HepG2 (cell line): Measurements from ENCODE around the gene SAP30. TPM values are rescaled to one million over a fixed set of nuclear protein-coding genes. Genes with fewer than 3 reads are reported as not detected.

ENCODE experiments used
- ATAC-seq: fragments of 200-7000 bp; cut with Tn5 transposase; 3 replicates; pipeline ENCODE4 v1.9.1; 2020; ENCODE audit warnings: mild to moderate bottlenecking, moderate library complexity
- BruUV-seq: library from RNA; stranded (reverse); fragments of 400-500 nt; replicated peaks from 2 replicates; lab custom pipeline; 2021; lab: Mats Ljungman, UMichigan
- CTCF ChIA-PET: fragments of 300-600 bp; formaldehyde crosslinking; extraction: SDS; loops from one replicate; lab custom pipeline; 2021; ENCODE audit warnings: low total read pairs, inconsistent platforms, low intra/inter-chr PET ratio; lab: Yijun Ruan, JAX
- POLR2A ChIA-PET: fragments of 350-600 bp; sonication (Branson Sonifier 250); formaldehyde crosslinking; loops from one replicate; lab custom pipeline; 2020; ENCODE audit warnings: antibody characterized with exemption, inconsistent platforms; lab: Yijun Ruan, JAX
- DNase-seq: peaks from one replicate; pipeline ENCODE4 v3.0.0-alpha.2; 2015; ENCODE audit warnings: low spot score
- FAIRE-seq: peaks from 3 replicates; lab custom pipeline; 2011; peaks lifted over from hg19 to GRCh38; lab: Jason Lieb, UNC
- H2AFZ ChIP-seq: one replicate; pipeline ENCODE4 v1.6.1; 2011; ENCODE audit warnings: low read length, inconsistent platforms
- H3K27ac ChIP-seq: fragments of 300-600 bp; 3 replicates; pipeline ENCODE4 v1.8.0; 2011; ENCODE audit warnings: mixed run types, mild to moderate bottlenecking, mixed read lengths, low read length, inconsistent platforms; ENCODE audit not compliant: insufficient read depth; ENCODE audit errors: extremely low read length
- H3K27me3 ChIP-seq, 2 experiments: fragments of 200-600 bp in 1 of 2; 2 replicates in 1 of 2; 3 replicates in 1 of 2; pipeline versions ENCODE4 v1.6.0 to v1.8.0; 2011; ENCODE audit warnings: low read length in 2 of 2, mild to moderate bottlenecking in 2 of 2, moderate library complexity in 2 of 2, inconsistent platforms in 1 of 2; ENCODE audit not compliant: insufficient read depth in 2 of 2, control insufficient read depth in 1 of 2
- H3K36me3 ChIP-seq, 2 experiments: fragments of 200-600 bp in 1 of 2; replicated peaks in 1 of 2; 2 replicates in 1 of 2; 3 replicates in 1 of 2; pipeline versions ENCODE4 v1.5.1 to v1.8.0; 2011; ENCODE audit warnings: low read length in 2 of 2, inconsistent platforms in 1 of 2; ENCODE audit not compliant: insufficient read depth in 2 of 2, control insufficient read depth in 1 of 2
- H3K4me1 ChIP-seq: 2 replicates; pipeline ENCODE4 v1.5.1; 2012; ENCODE audit warnings: low read length, inconsistent platforms; ENCODE audit not compliant: insufficient read depth
- H3K4me2 ChIP-seq: 2 replicates; pipeline ENCODE4 v1.6.0; 2011; ENCODE audit warnings: low read depth, low read length, inconsistent platforms
- H3K4me3 ChIP-seq, 3 experiments: fragments of 200-600 bp in 1 of 3; sonication (generic), shearing (Covaris generic) in 1 of 3; replicated peaks in 1 of 3; 2 replicates each; pipeline ENCODE4 v1.5.1; 2011 to 2016; ENCODE audit warnings: low read length in 3 of 3, inconsistent platforms in 2 of 3, low read depth in 2 of 3, mild to moderate bottlenecking in 2 of 3, control low read depth in 1 of 3, mixed read lengths in 1 of 3; ENCODE audit not compliant: insufficient read depth in 1 of 3
- H3K79me2 ChIP-seq: one replicate; pipeline ENCODE4 v1.6.1; 2011; ENCODE audit warnings: low read length, inconsistent platforms; ENCODE audit not compliant: insufficient read depth
- H3K9ac ChIP-seq: 2 replicates; pipeline ENCODE4 v1.6.0; 2011; ENCODE audit warnings: mild to moderate bottlenecking, low read depth, low read length, inconsistent platforms; ENCODE audit not compliant: insufficient read depth
- H3K9me3 ChIP-seq: 2 replicates; pipeline ENCODE4 v1.5.1; 2012; ENCODE audit warnings: mild to moderate bottlenecking, low read length
- H4K20me1 ChIP-seq: 2 replicates; pipeline ENCODE4 v1.6.0; 2011; ENCODE audit warnings: inconsistent platforms, mild to moderate bottlenecking, low read length, moderate library complexity; ENCODE audit not compliant: insufficient read depth
- AGO2 ChIP-seq: fragments of 200-400 bp; formaldehyde crosslinking; optimal IDR thresholded peaks from 2 replicates; pipeline ENCODE3; 2017; ENCODE audit warnings: mild to moderate bottlenecking, low read depth, low read length, moderate library complexity
- ELF4 ChIP-seq: sonication (generic); formaldehyde crosslinking; IDR thresholded peaks from 2 replicates; pipeline ENCODE4 v1.5.0; 2020; ENCODE audit warnings: missing genetic modification reagents, mild to moderate bottlenecking, moderate library complexity, borderline replicate concordance
- GATAD1 ChIP-seq: IDR thresholded peaks from 2 replicates; pipeline ENCODE4 v1.6.1; 2016; ENCODE audit warnings: missing genetic modification reagents, missing compliant biosample characterization
- HNRNPLL ChIP-seq: fragments of 200-400 bp; formaldehyde crosslinking; IDR thresholded peaks from 2 replicates; pipeline ENCODE4 v1.6.1; 2017; ENCODE audit warnings: mild to moderate bottlenecking, low read depth, low read length; ENCODE audit not compliant: poor library complexity, severe bottlenecking
- KAT8 ChIP-seq: IDR thresholded peaks from 2 replicates; pipeline ENCODE4 v1.6.1; 2016; ENCODE audit warnings: missing genetic modification reagents, missing compliant biosample characterization
- KDM2A ChIP-seq: sonication (generic); formaldehyde crosslinking; IDR thresholded peaks from 2 replicates; pipeline ENCODE4 v1.4.0; 2020; ENCODE audit warnings: low read depth, missing genetic modification reagents, borderline replicate concordance
- PAX8 ChIP-seq: sonication (generic); formaldehyde crosslinking; IDR thresholded peaks from 2 replicates; pipeline ENCODE4 v1.8.0; 2022; ENCODE audit warnings: mild to moderate bottlenecking, missing genetic modification reagents, borderline replicate concordance
- WGBS: methylation state at CpG from one replicate; pipeline ENCODE4 v1.1.6; 2017; ENCODE audit warnings: low lambda C conversion rate; 5-methylcytosine and 5-hydroxymethylcytosine counted together
- in situ Hi-C: cut with HindIII; loops from 2 replicates; pipeline ENCODE4 v1.10.0; 2017; ENCODE audit warnings: low pct_unique_long_range_greater_than_20kb; ENCODE audit not compliant: extremely low pct_ligation_motif_present
- intact Hi-C: fragments of 100-400 bp; cut with micrococcal nuclease; formaldehyde crosslinking; loops from one replicate; pipeline ENCODE4 v1.10.0; 2022; ENCODE audit not compliant: unreplicated experiment
- polyA plus RNA-seq, 8 experiments: library from polyadenylated mRNA; depleted of rRNA in 3 of 8; stranded (reverse) in 7 of 8; unstranded in 1 of 8; fragments of >200 nt; fragmentation: Illumina TruSeq in 4 of 8; extraction: Trizol in 4 of 8; gene quantifications; 2 replicates each; pipeline versions ENCODE4 v1.2.1 to v1.2.3, GENCODE V29; 2011 to 2016; ENCODE audit warnings: low read depth in 4 of 8, missing spikeins in 1 of 8, mixed read lengths in 1 of 8; ENCODE audit not compliant: insufficient read depth in 1 of 8
- total RNA-seq, 5 experiments: library from RNA; depleted of rRNA; stranded (reverse); fragments of >200 nt; fragmentation: Illumina TruSeq; extraction: Trizol; gene quantifications; 2 replicates each; pipeline ENCODE4 v1.2.3, GENCODE V29; 2016; ENCODE audit warnings: low read depth in 1 of 5
- TF ChIP-seq, protein P1 (sequence below): sonication (generic); formaldehyde crosslinking; IDR thresholded peaks from 2 replicates; pipeline ENCODE4 v1.8.0; 2022; ENCODE audit warnings: missing genetic modification reagents, mild to moderate bottlenecking, inconsistent platforms, borderline replicate concordance

Gene SAP30
- total and polyA plus RNA-seq, 2 of the 13 experiments (the other 11 are each of a cell fraction or from before 2014, with no cell fraction given): 14.2 to 25.1 TPM

DNA sequence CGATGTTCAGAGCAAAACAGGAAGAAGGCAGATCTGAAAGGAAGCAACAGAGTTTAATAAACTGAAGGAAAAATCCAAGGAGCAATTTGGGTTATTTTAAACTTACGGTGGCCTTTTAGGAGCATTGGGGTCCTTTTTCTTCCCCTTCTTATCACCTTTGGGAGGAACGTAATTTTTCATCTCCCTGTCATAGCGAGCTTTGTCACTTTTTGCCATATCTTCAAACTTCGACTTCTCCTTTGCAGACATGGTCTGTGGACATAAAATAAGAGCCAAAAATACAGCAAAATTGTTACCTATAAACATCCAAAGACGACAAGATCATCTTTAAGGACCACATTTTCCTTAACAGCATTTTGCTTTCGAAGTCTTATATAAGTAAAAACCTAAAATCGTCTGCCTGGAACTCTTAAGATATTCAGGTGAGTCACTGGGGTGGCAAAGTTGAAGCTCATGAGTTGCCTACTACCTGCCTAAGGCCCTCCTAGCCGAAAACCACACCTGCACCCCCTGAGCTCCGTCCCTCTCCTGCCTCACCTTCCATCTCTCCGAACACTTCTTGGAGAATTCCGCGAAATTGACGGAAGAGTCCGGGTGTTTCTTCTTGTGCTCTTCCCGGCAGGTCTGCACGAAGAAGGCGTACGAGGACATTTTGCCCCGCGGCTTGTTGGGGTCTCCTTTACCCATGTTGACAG lies 37.6 kb upstream of the SAP30 start:
- no peak for DNase-seq
- intact Hi-C loops: no loop called here
- peak overlapping the region; percentile 97 for H3K27ac ChIP-seq

More for the DNA sequence above, 37.6 kb upstream of the SAP30 start:
- H3K4me2 ChIP-seq: peak overlapping the region; percentile 93
- peaks cover 20% of the 10 kb centered on the region for H3K79me2 ChIP-seq
- POLR2A ChIA-PET: interaction anchor here (1.5 to 3.4 kb wide), 2 partner anchors 14 to 37 kb away, joined by 7 to 109 read pairs; partner anchors contain the start of gene SAP30
- CTCF ChIA-PET: no interaction called here
- WGBS: 3% methylated on average over 21 of the region's 21 CpGs
- FAIRE-seq: no peak
- H3K36me3 ChIP-seq: peaks cover 0 to 13% of the 10 kb centered on the region in 2 experiments; a peak in 2 of 5 replicates
- peak overlapping the region; percentile 98 for H3K9ac ChIP-seq
- no peak overlapping the region for H2AFZ ChIP-seq
- 0 out of 2 replicates have a peak, but pooled peaks have one; percentile 12 for TF ChIP-seq KAT8 (CRISPR knock-in tag)
- peak; percentile 9 for TF ChIP-seq HNRNPLL
- TF ChIP-seq PAX8 (CRISPR knock-in tag): 0 out of 2 replicates have a peak, but pooled peaks have one; percentile 51
- 0 out of 2 replicates have a peak, but pooled peaks have one; percentile 1 for TF ChIP-seq ELF4 (CRISPR knock-in tag)
- TF ChIP-seq, protein P1, sequence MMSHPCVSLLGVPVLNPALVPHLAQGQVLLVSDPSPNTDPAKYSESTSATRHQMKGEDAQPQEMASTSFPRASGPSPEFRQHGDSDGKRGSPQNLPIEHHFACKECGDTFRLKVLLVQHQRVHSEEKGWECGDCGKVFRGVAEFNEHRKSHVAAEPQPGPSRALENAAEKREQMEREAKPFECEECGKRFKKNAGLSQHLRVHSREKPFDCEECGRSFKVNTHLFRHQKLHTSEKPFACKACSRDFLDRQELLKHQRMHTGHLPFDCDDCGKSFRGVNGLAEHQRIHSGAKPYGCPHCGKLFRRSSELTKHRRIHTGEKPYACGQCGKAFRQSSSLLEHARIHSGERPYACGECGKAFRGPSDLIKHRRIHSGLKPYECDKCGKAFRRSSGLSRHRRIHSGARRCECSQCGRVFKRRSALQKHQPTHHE (CRISPR knock-in tag): no peak
- TF ChIP-seq GATAD1: no peak
- no peak for TF ChIP-seq KDM2A
- no peak for TF ChIP-seq AGO2
- TF ChIP-seq, all 625 proteins: peak for 4
- in situ Hi-C loops: loop anchor here (5.0 kb wide), 1 partner anchor 39 kb away; the partner anchor contains the start of gene SAP30
- ATAC-seq: no peak
- no peaks in the 10 kb centered on the region; a peak in 2 of 5 replicates for H3K27me3 ChIP-seq
- H3K4me1 ChIP-seq: peaks cover 23% of the 10 kb centered on the region
- BruUV-seq: no TSS peak
- no peaks in the 10 kb centered on the region for H3K9me3 ChIP-seq
- peaks cover 3% of the 10 kb centered on the region; the same call in 1 of the 2 replicates for H4K20me1 ChIP-seq
- H3K4me3 ChIP-seq: peak overlapping the region; percentile 91 to 95 (median 92)
